Sigmoid colon (tissue), 7 donors: ENCODE data around the gene HTR2A. TPM values are rescaled to one million over a fixed set of nuclear protein-coding genes. Genes with fewer than 3 reads are reported as not detected.

Experiments
- DNase-seq: peaks from one replicate; pipeline ENCODE4 v3.0.0-alpha.2; 2019
- H3K27ac ChIP-seq, 4 donors: fragments of 200-600 bp; sonication (generic); one replicate each; pipeline ENCODE4 v1.5.1; 2016 to 2019; ENCODE audit warnings: mild to moderate bottlenecking in 1 of 4
- H3K27me3 ChIP-seq, 3 donors: fragments of 200-600 bp; sonication (generic); one replicate each; pipeline ENCODE4 v1.5.1; 2019; ENCODE audit warnings: mild to moderate bottlenecking in 1 of 3
- H3K36me3 ChIP-seq, 4 donors: fragments of 200-600 bp; sonication (generic); one replicate each; pipeline ENCODE4 v1.5.1; 2016 to 2019
- H3K4me1 ChIP-seq, 4 donors: fragments of 200-600 bp; sonication (generic); one replicate each; pipeline ENCODE4 v1.5.1; 2017 to 2019
- H3K4me3 ChIP-seq, 4 donors: fragments of 200-600 bp; sonication (generic); one replicate each; pipeline ENCODE4 v1.5.1; 2017 to 2019; ENCODE audit warnings: mild to moderate bottlenecking in 2 of 4, moderate library complexity in 1 of 4
- H3K9me3 ChIP-seq, 4 donors: fragments of 200-600 bp in 3 of 4; sonication (generic) in 3 of 4; one replicate each; pipeline versions ENCODE4 v1.5.1 to v1.6.1; 2013 to 2019
- CTCF ChIP-seq, 4 experiments: fragments of 450-650 bp in 3 of 4; fragments of 200-600 bp in 1 of 4; IDR thresholded peaks; one replicate each; pipeline ENCODE4 v1.5.1; 2016 to 2019; ENCODE audit warnings: antibody characterized with exemption in 4 of 4, mild to moderate bottlenecking in 3 of 4, moderate library complexity in 2 of 4
- EP300 ChIP-seq, 4 donors: sonication (generic); formaldehyde crosslinking; IDR thresholded peaks; one replicate each; pipeline ENCODE4 v1.6.1; 2017; ENCODE audit warnings: antibody characterized with exemption in 4 of 4
- POLR2A ChIP-seq, 2 donors: fragments of 450-650 bp; IDR thresholded peaks; one replicate each; pipeline ENCODE4 v1.6.1; 2016; ENCODE audit warnings: antibody characterized with exemption in 2 of 2, mild to moderate bottlenecking in 2 of 2, moderate library complexity in 2 of 2
- POLR2AphosphoS5 ChIP-seq, 4 donors: sonication (generic); formaldehyde crosslinking; IDR thresholded peaks; one replicate each; pipeline ENCODE4 v1.6.1; 2017; ENCODE audit warnings: antibody characterized with exemption in 4 of 4
- WGBS, 2 donors: extraction: QIAGEN DNeasy Blood & Tissue Kit; methylation state at CpG; one replicate each; pipeline ENCODE4 v1.1.7; 2013; 5-methylcytosine and 5-hydroxymethylcytosine counted together
- intact Hi-C: fragments of 100-400 bp; cut with DNase I; formaldehyde crosslinking; loops from one replicate; pipeline ENCODE4 v1.15.1; 2023
- polyA plus RNA-seq, 3 donors: library from polyadenylated mRNA; stranded (reverse); fragments of 200-250 nt; gene quantifications; one replicate each; pipeline ENCODE4 v1.2.3, GENCODE V29; 2013
- total RNA-seq, 4 donors: library from RNA; depleted of rRNA; stranded (reverse); fragments of >200 nt; gene quantifications; one replicate each; pipeline ENCODE4 v1.1.0, GENCODE V29; 2016
- donor health status: healthy with polysubstance abuse.
- donor health status: Bipolar disorder and iron deficiency.
- donor health status: healthy.

The HTR2A gene
- total and polyA plus RNA-seq, 7 donors: 0.52 to 2.2 (median 0.82) TPM; not detected in 2

- WGBS, 2 donors: 89 to 97% methylated on average over 5 of the region's 5 CpGs
- intact Hi-C loops: no loop called here
- no peaks in the 10 kb centered on the region for H3K9me3 ChIP-seq
- H3K4me1 ChIP-seq: no peaks in the 10 kb centered on the region
- no peaks in the 10 kb centered on the region for H3K27me3 ChIP-seq
- TF ChIP-seq POLR2AphosphoS5 (IDR thresholded peaks at IDR 0.05) (no peak), EP300 (IDR thresholded peaks at IDR 0.05) (no peak), POLR2A (IDR thresholded peaks at IDR 0.05) (no peak), CTCF (IDR thresholded peaks at IDR 0.05) (no peak)
- no peak overlapping the region for H3K4me3 ChIP-seq
- no peaks in the 10 kb centered on the region for H3K36me3 ChIP-seq
- no peak for DNase-seq
- H3K27ac ChIP-seq: no peak overlapping the region
These were observed 93.3 kb downstream of the HTR2A start for GRCh38 chr13:46803586-46803985.

- no peaks in the 10 kb centered on the region for H3K9me3 ChIP-seq
- H3K36me3 ChIP-seq: no peaks in the 10 kb centered on the region
- H3K4me1 ChIP-seq: peaks cover 0 to 9% (median 7%) of the 10 kb centered on the region in 4 donors
- WGBS, 2 donors: 67 to 74% methylated on average over 1 of the region's 1 CpG
- no peak overlapping the region for H3K27ac ChIP-seq
- no peak for DNase-seq
- no peak overlapping the region for H3K4me3 ChIP-seq
- TF ChIP-seq POLR2A (IDR thresholded peaks at IDR 0.05) (no peak), CTCF (IDR thresholded peaks at IDR 0.05) (no peak), POLR2AphosphoS5 (IDR thresholded peaks at IDR 0.05) (no peak), EP300 (IDR thresholded peaks at IDR 0.05) (no peak)
- no peaks in the 10 kb centered on the region for H3K27me3 ChIP-seq
- intact Hi-C loops: no loop called here
These were observed 95.0 kb downstream of the HTR2A start for GRCh38 chr13:46801858-46802257.

GRCh38 chr13:46799139-46799538 lies 97.7 kb downstream of the HTR2A start:
- no peaks in the 10 kb centered on the region for H3K36me3 ChIP-seq
- no peak overlapping the region for H3K4me3 ChIP-seq
- DNase-seq: no peak
- H3K27ac ChIP-seq: no peak overlapping the region
- H3K27me3 ChIP-seq: no peaks in the 10 kb centered on the region
- intact Hi-C loops: no loop called here
- 88% methylated on average over 4 of the region's 4 CpGs for WGBS, 2 donors
- TF ChIP-seq EP300 (IDR thresholded peaks at IDR 0.05) (no peak), CTCF (IDR thresholded peaks at IDR 0.05) (no peak), POLR2AphosphoS5 (IDR thresholded peaks at IDR 0.05) (no peak), POLR2A (IDR thresholded peaks at IDR 0.05) (no peak)
- H3K4me1 ChIP-seq: peaks cover 0 to 33% (median 28%) of the 10 kb centered on the region in 4 donors
- no peaks in the 10 kb centered on the region for H3K9me3 ChIP-seq

- Histone ChIP-seq H3K27ac (peak overlapping the region; percentile 87 to 94 (median 91)), H3K4me1 (peaks cover 0 to 43% (median 37%) of the 10 kb centered on the region in 4 donors), H3K27me3 (no peaks in the 10 kb centered on the region), H3K4me3 (peak overlapping the region; percentile 68 to 83 (median 76)), H3K36me3 (no peaks in the 10 kb centered on the region), H3K9me3 (no peaks in the 10 kb centered on the region)
- DNase-seq: no peak
- WGBS, 2 donors: 14 to 53% methylated on average over 9 of the region's 9 CpGs
- no peak for TF ChIP-seq POLR2AphosphoS5 (IDR thresholded peaks at IDR 0.05)
- TF ChIP-seq CTCF (IDR thresholded peaks at IDR 0.05): no peak
- intact Hi-C loops: loop anchor here (2.0 kb wide), 1 partner anchor 245 kb away; the partner anchor contains the start of gene LRCH1
These were observed 99.2 kb downstream of the HTR2A start for GRCh38 chr13:46797501-46798237.
